ENCODE measurements around the gene LRMDA.

LRMDA gene

DNA sequence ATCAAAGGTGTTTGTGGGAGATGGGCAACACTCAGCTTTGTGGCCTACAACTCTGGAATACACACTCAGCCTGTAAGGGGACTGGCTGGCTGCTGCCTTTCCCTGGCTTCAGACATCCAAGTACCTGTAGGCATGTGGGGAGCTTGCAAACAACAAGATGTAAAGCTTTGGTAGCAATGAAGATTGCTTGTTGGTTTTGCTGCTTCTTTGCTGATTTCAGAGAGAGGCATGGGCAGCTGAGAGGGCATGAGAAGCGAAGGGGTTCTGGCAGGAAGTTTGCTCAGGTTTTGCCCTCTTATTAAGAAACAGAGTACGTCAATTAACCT is 434.8 kb downstream of the LRMDA start:
- no peak for DNase-seq (ENCODE audit: low read depth, low spot score)

DNA sequence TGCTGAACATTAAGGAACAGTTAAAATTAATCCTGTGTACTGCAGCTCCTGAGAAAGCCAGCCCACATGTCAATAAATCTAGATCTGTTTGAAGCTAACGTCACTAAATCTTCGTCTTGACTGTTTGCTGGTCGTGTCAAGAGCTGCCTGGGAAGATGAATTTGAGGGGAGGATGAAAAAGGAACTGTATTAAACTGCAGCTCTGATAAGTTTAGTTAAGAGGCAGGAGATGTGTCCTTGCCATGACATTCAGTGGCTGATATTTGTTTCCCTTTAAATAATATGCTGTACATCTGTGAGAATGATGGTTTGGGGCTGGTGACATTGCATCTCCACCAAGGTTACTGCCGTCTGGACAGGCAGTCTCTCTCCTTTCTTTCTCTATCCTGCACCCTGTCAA is 435.3 kb downstream of the LRMDA start:
- no peak for DNase-seq (ENCODE audit: low read depth, low spot score)

DNA sequence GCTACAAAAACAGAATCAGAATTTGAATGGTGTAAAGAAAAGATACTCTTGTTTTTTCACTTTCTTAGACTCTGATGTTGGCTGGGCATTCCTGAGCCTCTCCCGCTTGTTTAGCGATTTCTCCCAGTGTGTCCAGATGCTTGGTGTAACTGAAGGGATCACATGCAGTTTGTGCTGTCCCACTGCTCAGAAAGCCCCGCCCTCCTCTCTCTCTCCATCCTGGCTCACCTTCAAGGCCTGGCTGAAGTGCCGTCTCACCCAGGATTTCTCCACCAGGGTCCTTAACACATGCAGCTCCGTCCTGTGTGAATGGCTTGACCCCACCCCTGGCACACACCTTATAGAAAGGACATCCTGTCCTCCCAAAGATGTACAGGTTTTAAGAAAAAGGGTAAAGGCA is 437.1 kb downstream of the LRMDA start:
- DNase-seq (ENCODE audit: low read depth, low spot score) = no peak

DNA sequence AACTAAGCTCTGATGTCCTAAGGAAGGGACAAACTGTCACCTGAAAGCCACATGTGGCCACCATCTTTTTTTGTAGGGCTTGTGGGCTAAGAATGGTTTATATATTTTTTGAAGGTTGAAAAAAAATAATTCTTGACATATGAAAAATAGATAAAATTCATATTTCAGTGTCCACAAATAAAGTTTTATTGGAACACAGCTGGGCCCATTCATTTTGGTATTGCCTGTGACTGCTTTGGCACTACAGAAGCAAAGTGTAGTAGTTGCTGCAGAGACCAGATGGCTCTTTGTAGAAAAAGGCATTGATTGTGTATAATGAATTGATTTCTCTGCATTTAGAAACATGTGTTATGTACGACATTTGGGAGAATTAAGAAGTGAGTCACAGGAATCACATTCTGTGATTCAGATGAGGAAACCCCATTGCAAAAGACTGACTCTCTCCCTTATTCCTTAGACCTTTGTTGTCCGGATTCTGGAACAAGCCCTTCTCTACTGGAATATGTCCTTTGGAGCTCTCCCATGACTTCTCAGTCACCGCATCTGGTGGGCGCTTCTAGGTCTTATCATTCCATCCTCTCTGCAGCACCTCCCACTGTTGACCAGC is 438.7 kb downstream of the LRMDA start:
- DNase-seq (ENCODE audit: low read depth, low spot score) = no peak

DNA sequence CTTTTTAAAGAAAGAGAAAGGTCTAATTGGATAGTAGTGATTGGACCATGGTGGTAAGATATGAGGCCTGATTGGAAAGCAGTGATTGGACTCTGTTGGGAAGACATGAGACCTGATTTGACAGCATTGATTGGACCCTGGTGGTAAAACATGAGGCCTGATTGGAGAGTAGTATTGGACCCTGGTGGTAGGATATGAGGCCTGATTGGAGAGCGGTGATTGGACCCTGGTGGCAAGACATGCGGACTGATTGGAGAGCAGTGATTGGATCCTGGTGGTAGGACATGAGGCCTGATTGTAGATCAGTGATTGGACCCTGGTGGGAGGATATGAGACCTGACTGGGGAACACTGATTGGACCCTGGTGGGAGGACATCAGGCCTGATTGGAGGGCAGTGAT is 444.3 kb downstream of the LRMDA start:
- DNase-seq (ENCODE audit: low read depth, low spot score) = no peak

DNA sequence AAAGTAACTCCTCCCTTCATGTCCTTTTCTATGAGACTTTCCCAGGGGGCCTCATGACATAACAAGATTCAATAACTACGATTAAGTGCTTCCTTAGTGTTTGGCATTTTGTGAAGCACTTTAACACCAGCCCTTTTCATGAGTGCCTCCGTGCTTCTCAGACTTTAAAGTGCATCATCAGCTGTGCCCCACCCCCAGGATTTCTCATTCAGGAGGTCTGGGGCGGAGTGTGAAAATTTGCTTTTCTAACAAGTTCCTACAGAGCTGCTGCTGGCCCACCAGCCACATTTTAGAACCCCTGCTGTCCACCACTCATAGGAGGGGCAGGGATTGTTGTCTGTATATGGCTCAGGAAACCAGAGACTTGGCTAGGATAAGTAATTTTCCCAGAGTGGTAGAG is 445.3 kb downstream of the LRMDA start:
- DNase-seq (ENCODE audit: low read depth, low spot score) = no peak

DNA sequence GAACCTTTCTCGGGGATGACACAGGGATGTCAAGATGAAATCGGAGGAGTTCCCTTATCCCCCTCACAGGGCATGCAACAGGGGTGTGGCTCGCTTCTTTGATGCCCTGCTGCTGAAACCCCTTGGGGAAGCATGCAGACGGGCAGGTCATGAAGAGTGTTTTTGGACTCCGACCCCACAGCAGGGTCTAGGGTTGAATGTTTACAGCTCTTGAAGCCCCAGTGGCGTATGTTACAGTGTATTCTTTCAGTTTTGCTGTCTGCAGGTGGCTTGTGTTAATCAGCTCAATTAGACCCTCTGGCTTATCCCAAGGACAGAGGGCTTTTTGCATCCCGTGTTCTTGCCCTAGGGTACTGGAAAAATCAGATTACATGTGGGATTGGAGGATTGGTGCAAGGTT is 446.5 kb downstream of the LRMDA start:
- DNase-seq (ENCODE audit: low read depth, low spot score) = no peak

DNA sequence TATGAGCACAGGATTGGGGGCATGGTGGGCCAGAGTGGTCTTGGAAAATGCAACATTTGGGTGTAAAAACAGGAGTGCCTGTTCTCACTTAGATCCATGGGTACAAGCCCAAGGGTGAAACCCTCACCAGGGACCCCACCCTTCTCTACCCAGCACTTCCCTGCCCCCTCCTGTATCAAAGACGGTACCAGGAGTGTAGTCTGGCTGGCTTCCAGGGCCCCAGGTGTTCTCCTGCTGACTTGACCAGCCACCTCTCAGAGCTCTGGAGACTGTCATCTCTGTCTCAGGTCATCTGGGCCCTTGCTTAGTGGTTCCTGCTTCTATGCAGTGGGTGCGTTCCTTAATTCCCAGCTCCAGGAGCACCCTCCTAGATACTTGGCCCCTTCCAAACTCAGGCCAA is 447.2 kb downstream of the LRMDA start:
- no peak for DNase-seq (ENCODE audit: low read depth, low spot score)

DNA sequence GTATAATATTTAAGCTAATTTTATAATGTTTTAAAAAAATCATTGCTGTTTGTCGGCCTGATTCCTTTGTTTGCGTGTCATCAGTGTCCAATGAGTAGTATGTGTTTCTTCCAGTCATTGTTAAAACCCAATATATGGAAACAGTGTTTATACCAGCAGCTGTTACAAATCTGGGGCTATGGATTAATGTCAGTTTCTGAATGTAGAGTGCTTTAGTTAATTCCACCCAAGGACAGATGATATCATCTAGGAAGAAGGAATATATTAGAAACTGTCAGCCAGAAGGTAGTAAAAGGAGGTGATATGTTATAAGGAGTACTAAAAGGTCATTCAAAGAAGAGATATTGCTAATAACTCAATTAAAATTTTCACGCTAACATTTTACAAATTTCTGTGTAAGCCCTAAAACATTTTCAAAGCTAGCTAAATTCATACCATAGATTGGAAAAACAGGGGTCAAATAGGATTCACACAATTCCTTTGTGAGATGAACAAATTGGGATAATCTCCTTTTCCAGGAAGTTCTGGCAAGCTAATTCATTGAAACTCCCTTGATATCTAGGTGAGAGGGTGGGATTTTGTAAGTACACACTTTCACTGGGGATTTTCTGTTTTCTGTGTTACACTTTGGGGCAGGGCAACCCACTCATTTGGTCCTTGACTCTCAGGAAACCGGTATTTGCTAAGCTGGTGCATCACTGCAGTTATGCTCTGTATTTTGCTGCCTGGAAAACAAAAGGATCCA is 448.8 kb downstream of the LRMDA start:
- no peak for DNase-seq (ENCODE audit: low read depth, low spot score)

DNA sequence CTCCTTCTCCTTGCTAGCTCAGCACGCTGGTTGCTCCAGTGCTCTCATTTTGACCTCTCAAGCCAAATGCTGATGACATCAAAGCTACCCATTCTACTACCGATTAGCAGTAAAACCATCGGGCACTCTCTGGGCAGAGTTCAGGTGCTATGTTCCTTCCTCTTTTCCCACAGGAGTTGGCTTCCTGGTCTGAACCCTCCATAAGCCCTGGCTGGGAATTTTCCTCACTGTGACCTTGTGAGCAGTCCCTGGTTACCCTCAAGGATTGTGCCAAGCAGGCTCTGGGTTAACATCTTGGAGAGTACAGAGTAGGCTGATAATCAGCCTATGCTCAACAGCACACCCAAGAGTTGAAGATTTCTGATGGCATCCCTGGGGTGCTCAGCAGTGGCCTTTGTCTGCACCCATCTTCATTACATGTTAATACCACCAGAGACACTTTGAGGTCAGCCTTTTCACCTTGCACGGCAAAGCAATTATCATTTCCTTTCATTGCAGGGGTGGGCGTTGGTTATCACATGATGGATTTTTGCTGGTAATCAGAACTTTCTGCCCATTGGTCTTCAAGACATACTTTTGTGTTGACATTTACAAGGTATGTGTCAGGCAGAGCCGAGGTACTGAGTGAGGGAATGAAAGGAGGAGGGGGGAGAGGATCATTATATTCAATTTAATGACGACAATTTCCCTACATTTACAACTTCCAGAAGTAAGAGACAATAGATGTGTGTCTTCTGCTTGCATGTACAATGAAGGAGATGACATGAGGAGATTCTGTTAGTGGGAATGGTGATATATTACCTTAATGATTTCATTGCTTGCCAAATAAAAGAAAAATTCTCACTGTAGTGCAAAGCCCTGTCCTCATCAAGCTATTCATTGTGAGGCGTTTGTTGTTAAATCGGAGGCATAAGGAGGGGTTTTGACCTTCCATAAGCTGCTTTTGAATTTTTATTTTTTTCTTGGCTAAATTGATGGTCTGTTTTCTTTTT is 452.0 kb downstream of the LRMDA start:
- no peak for DNase-seq (ENCODE audit: low read depth, low spot score)

DNA sequence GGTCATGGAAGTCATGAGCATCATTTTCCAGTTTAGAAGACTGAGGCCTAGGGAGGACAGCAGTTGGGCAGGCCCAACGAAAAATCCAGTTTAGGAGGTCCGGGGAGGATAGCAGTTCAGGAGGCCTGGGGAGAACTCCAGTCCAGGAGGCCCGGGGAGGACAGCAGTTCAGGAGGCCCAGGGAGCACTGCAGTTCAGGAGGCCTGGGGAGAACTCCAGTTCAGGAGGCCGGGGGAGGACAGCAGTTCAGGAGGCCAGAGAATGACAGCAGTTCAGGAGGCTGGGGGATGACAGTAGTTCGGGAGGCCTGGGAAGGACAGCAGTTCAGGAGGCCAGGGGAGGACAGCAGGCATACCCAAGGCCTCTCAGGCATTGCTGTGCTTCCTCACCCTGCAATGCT is 453.4 kb downstream of the LRMDA start:
- no peak for DNase-seq (ENCODE audit: low read depth, low spot score)

DNA sequence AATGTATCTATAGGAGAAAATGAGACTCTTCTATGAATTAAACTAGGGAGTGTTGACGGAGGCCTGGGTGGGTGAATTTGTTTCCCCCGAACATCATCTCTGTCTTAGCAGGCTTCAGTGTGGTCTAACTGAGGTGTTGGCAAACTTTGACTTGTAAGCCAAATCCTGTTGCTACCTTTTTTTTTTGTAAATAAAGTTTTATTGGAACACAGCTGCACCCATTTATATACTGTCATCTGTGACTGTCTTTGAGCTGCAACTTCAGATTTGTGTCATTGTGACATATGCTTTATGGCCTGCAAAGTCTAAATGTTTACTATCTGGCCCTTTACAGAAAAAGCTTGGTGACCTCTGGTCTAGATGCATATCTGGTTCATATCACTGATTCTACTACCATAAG is 455.9 kb downstream of the LRMDA start:
- no peak for DNase-seq (ENCODE audit: low read depth, low spot score)

DNA sequence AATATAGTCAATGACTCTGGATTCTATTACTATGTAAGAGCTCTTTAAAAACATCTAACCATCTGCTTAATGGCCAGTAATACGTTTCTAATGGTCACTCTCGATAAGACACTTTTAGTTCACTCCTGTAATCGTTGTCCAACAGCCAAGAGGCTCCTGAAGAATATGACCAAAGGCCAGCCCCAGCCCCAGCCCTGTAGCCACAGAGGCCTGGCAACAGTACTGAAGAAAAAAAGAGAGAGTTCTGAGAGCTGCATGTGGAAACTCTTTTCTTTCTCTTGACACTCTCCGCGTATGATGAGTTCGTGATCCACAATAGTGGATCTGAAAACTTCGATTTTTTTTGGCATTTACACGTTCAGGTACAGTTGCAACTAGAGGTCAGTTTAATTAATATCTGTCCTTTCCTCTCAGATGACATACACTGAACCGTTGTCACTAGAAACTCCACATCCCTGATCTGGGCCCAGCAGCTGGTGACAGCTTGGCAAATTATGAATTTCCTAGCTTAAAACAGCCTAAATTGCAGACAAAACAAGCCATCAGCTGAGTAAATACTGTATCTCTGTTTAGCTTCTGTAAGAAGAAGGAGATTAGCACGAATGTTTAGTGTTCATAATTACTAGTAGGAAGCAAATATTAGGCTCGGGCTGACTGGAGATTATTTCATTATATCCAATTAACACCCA is 456.7 kb downstream of the LRMDA start:
- DNase-seq (ENCODE audit: low read depth, low spot score) = no peak

DNA sequence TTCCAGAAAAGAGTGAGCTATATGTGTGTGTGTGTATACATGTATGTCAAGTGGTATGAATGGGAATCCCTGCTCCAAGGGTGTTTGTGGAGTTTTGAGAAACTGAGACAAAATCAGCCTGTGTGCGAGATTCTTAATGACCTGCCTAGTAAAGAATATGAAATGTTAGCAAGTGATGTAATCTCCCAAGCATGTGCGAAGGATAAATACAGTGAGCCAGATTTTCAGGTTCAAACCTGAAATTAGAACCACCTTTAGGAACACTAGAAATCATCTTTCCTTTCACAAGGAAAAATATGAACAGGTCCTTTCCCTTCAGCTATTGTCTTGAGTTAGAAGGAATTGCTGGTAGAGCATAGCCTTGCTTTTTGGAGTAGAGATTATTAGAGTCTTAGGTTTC is 457.6 kb downstream of the LRMDA start:
- DNase-seq (ENCODE audit: low read depth, low spot score) = no peak

DNA sequence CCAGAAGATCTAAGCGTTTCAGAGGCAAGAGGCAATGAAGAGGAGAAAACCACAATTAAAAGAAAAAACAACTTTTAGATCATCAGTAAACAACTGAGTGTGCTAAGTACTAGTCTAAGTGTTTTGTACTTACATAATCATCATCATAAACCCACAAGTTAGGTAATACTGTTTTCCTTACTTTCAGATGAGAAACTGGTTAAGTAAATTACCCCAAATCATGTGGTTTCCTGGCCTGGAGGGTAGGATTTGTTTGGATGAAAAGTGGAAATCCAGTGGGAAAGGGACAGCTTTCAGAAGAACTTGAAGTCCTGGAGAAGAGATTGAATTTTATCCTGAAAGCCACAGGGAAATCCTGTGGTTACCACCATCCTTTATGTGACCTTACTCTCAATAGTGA is 463.3 kb downstream of the LRMDA start:
- DNase-seq (ENCODE audit: low read depth, low spot score) = no peak

DNA sequence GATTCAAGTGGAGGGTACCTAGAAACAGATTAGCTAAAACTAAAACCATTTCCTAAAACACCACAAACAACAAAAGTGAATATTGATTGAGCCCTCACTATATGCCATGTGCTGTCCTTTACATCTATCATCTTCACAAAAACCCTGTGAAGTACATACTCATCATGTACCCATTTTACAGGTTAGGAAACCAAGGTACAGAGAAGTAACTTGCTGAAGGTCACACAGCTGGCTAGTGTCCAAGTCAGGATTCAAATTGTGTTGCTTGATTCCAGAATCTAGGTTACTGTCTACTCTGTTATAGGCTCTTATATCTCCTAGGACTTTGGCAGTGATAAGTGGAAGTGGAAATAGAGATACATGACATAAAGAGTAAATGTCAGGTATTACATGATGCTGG is 463.8 kb downstream of the LRMDA start:
- no peak for DNase-seq (ENCODE audit: low read depth, low spot score)

DNA sequence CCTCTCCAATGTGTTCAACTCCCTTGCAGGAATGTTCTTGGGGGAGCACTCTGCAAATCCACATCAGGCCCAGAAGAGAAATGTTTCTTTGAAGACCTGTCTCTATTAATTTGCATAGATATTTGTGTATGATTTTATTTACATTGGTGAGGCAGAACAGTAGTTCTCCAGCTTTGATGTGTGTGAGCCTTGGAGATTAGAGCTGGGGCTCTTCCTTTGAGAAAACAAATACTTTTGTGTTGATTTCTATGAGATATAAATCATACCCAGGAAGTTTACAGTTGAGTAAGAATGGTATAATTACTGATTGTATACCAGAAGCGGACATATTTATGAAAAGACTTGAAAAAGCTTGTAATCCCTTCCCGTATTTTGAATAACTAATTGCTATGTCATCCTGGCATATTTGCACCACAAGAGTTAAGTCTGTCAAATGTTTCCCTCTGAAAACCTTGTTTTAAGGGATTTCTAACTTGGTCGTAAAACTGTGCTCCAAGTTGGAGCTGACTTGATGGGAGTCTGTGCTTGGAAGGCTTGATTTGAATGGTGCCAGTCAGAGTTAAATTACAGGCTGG is 468.5 kb downstream of the LRMDA start:
- no peak for DNase-seq (ENCODE audit: low read depth, low spot score)

DNA sequence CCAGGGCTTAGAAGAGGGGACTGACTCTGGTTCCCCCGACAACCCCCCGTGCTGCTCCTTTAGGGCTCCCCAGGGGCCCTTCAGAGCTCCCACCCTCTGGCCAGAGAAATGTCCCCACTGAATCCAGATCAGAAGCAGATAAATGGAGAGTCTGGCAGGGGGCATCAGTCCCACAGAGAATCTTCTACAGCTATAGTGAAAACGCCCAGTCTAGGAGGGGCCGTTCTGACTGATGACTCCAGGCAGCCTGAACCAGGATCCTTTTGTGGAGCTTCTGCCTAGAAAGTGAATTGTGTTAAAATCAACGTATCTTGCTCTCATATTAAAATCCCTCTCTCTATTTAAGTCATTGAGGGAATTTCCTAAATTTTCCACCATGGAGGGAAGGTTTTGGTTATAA is 471.4 kb downstream of the LRMDA start:
- no peak for DNase-seq (ENCODE audit: low read depth, low spot score)

DNA sequence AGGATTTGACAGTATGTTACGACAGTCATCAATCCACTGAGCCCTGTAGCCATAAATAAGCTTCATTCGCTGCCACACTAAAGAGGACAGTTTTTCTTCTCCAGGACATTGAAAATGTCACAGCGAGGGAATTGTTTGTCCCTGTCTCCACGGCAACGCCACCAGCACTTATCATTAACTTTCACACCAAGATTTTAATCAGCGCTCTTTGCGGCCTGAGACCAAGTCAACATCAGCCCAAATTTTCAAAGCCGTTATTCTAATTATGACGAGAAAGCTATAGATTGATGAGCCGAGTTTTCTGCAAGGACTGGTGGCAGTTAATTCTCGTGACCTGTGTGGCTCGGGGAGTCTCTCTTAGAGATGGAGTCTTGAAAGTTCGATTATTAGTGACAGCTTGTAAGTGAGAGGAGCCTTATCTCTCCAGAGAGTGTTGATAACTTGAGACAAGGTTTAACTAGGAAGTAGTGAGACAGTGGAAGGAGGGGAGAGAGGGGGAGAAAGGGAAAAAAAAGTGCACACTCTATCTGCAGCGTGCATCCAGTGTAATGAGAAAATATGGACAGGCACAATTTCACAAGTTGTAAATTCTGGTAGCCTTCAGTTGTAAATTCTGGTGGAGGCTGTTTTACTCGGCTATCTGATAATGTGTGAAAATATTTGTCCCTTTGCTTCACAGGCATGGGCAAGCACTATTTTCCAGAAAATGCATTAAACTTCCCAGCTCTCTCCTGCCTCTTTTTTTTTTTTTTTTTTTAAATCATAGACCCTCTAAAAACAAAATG is 473.3 kb downstream of the LRMDA start:
- no peak for DNase-seq (ENCODE audit: low read depth, low spot score)

DNA sequence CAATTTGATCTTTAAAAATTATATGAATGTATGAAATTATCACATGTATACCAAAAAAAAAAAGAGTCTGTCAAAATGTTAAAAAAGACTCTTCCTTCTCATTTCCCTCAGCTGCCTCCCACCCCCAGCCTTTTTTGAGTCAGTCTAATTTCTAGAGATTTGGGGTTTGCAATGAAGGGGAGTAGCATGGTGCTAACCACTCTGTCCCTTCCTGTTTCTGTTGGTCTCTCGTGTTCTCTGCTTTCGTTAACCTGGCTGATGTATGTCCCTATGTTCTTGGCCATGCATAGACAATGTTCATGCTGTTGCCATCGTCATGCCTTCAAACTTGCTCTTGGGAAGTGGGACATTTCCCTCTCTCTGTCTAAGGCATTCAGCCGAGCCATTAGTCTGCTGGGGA is 474.1 kb downstream of the LRMDA start:
- no peak for DNase-seq (ENCODE audit: low read depth, low spot score)

DNA sequence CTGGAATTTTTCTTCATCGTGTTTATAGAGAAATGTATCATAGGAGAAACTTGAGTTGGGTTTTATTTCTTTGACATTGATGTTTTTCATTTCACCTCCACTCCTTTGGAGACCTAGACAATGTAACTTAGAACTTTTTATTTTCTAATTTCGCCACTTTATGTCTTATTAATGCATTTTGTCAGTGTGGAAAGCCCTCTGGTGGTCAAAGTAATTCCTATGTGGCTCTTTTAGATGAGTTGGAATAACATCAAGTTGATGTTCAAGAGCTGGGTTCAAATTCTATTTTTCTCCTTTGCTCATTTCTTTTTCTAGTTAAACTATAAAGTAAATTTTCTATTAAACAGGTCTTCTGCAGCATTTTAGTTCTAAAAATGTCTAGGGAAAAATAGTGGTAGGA is 478.6 kb downstream of the LRMDA start:
- DNase-seq (ENCODE audit: low read depth, low spot score) = no peak

Data from activated naive CD8-positive, alpha-beta T cell treated with anti-CD3 and anti-CD28 coated beads, Interleukin-2, amount 50 U/mL, for 16 hours (primary cell).